GM21737 (cell line): ENCODE results near the gene SGMS2.

Source experiments
- ATAC-seq: cut with Tn5 transposase; IDR thresholded peaks from one replicate; pipeline ENCODE4 v1.9.1; 2021; ENCODE audit warnings: mild to moderate bottlenecking, moderate library complexity; ENCODE audit not compliant: unreplicated experiment

SGMS2 gene

DNA sequence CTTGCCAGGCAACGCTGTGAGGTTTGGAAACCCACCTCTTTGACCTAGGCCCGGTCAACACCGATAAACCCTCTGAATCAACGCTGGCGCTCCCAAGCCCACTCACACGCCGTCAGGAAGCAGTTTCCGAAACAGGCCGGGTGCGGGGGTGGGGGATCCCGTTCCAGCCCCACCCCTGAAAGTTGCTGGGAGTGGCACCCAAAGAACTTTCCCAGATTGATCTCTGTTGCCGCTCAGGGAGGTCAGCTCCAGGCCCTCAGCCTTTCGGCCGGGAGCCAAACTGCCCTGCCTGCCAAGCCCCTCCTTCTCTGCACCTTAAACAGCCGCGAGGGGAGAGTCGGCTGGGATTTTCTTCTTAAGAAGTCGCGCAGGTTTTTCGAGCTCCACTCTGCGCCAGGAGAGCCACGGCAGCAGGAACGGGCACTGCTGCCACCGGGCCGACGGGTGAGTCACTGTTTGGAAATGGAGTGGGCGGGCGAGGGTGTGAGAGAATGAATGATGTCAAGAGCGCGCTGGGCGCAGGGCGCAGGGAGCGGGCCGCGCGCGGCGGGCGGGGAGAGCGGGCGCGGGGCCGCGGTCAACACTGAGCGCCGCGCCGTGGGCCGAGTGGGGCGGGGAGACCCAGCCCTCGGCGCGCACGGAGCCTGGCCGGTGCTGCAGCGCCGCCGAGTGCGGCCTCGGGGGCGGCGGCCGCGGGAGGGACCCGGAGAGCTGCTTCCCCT lies at the start of gene SGMS2:
Gene SGMS2, plus strand, starts transcription at position 583 of the 722 bp plus-strand sequence. CDS start 70,622 bp downstream, outside the sequence.
- no peak for ATAC-seq

DNA sequence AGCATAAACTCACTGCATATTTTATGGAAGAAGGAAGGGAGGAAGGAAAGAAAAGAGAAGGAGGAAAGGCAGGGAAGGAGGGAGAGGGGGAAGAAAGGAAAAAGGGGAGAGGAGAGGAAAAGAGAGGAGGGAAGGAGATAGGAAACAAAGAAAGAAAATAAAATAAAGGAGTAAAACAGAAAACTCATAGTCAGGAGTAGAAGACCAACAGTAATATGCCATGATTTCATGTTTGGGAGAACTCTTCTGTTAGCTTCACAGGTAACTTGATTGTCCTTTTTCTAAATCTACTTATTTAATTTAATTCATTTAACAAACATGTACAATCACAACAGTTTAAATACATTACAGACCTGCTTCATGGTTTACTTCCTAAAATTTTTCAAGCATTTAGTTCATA lies 46.8 kb upstream of the SGMS2 start:
- no peak for ATAC-seq

DNA sequence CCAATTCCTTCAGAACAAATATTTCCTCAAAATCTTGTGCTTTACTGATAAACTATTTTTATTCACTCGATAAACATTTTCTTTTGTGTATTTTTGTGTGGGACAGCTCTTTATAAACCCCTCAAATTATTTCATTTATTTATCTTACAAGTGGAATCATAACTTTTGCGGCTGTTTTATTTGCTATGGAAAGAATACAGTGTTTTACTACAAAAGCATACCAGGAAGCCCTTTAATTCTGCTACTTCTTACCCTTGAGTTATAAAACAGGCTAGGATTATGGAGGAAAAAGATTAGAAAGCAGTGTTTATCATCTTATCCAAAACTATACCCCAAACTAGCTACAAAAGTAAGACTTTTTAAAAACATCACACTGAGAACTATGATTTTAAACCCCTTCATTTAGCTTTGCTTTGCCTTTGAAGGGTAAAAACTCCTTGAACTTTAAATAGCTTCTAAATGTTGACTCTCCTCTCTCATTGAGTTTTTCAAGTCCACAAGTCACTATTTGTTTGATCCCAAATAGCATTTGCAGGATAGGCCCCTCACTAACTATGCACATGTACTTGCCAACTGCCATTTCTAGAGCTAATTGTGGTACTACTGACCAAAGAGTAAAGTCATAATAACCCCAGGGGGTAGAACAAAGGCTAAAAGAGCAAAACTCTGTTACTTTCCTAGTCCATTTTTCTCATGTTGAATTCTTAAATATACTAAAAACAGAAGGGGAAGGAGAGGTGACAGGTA lies 45.8 kb upstream of the SGMS2 start:
- no peak for ATAC-seq

DNA sequence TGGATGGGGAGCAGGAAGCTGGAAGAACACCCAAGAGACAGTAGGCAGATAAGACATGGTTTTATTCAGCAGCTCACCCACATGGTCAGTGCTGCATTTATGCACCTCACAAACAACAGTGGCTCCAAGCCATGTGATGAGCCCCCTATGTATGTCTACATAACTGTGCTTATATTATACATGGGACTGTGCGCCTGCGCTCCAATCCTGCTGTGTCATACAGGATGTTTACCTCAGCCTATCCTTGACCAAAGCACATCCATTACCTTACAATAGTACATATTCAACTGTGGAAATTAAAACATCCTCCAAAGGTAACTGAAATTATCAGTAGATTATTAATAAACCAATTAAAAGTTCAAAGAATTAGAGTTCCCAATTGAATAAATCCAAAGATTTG lies 44.1 kb upstream of the SGMS2 start:
- no peak for ATAC-seq

GRCh38 chr4:107791902-107792301 lies 32.8 kb upstream of the SGMS2 start:
- ATAC-seq: no peak

DNA sequence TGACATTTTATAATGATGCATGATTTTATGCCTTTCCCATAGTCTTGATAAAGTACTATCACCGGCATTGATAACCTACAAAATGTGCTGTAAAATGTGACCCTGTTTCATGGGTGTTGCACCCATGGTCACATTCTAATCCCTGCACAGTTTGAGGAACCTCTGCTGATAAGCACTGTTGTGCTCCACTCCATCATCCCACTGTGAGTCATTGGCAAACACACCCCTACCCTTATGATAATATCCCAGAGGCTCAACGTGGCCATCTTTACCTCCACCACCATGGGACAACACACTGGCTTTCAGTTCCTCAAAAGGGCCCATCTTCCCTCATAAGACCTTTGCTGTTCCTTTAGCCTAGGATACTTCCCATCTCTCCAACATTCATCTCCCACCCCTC lies 32.0 kb upstream of the SGMS2 start:
- ATAC-seq: no peak

DNA sequence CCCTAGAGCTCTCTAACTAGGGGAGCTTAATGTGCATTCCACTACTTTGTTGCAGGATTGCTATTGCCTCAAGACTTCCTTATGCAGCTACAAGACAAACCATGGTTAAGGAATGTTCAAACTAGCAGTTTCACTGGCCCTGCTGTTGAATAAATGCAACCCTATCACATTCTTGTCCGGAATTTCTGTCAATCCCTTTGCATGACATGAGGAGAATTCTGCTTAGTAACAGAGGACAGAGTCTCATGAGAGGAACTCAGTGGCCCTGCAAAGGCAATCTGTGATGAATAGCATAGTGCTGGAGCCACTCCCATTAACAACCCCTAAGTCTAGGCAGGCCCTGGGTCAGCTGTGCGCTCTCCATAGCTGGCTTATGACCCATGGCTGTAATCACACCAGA lies 30.7 kb upstream of the SGMS2 start:
- no peak for ATAC-seq

DNA sequence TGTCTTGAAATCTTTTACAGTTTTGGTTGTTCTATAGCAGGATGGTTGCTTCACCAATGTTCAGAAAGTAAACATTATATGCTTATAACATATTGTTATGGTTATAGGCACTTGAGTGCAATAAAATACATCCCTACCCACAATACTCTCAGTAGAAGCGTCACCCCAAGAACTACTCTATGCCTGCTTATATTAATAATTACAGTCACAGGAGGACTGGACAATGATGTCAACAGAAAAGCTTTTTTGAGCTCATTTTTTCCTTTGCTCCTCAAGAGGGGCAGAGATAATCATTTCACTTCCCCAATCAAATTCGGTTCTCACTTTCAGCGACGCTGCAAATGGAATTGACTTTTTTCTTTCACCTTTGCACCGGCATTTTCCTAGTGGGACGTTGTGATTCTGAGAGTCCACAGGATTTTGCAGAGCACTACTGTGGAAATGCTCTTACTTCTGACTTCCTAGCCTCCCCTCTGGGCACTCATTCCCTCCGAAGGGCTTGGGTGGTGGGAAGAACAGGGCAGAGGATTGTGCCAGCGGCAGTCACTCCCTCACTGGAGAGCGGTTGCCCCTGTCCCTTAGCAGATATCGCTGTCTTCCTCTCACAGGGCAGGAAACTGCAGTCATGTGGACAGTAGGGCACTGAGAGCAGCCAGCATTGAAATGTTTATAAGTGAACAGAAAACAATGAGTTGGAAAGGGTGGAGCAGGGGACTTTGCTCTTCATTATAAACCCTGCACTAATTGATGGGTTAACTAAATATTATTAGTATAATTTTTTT lies 24.9 kb upstream of the SGMS2 start:
- ATAC-seq: no peak

DNA sequence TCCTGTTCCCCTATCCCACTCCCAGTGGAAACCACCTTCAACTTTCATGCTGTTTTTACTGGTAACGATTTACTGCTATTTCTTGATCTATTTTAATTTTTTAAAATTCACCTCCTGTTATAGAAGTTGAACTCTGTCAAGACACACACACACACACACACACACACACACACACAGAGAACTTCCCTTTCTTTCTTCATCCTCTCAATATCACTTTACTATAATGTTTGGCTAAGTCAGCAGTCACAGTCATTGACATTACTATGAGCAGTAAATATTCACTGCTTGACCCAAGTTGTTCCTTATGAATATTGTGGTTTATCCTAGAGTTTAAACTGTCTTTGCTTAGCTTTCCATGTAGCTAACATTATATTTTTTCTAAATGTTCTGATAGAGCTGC lies 24.0 kb upstream of the SGMS2 start:
- ATAC-seq: no peak

DNA sequence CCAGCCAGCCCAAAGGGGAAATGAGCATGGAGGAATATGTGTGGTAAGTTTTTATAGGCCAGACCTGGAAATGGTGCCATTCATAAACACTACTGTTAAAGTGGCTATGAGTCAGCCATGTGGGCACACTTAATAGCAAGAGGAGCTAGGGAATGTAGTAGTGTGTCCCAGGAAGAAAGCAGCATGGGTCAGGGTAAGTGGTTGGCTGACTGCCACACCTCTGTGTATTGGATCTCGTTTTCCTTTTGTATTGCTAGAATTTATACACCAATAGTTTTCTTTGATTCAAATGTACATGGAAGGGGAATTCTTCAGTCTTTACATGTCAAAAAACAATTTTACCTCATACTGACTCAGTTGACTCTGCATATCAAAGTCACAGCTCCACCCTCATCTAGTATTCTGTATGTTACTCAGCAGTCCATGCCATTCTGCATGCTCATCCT lies 22.9 kb upstream of the SGMS2 start:
- no peak for ATAC-seq

- ATAC-seq: no peak
These were observed 19.8 kb upstream of the SGMS2 start for GRCh38 chr4:107804956-107805355.

DNA sequence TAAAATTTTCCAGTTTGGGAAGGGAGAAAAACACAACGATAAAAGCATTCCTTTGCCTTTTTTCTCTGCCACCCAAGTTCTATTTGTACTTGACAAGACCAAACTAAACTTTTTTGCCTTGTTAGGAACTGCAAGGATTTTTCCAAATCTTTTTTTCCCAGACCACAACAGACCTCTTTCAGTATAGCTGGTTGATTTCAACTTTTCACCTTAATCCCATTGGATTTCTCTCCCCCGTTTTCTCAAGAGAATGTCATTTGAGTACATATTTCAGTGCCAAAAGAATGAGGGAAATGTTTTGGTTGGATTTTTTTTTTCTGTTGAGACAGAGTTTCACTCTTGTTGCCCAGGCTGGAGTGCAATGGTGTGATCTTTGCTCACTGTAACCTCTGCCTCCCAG lies 18.5 kb upstream of the SGMS2 start:
- ATAC-seq: no peak

GRCh38 chr4:107808572-107808971 lies 16.2 kb upstream of the SGMS2 start:
- ATAC-seq: no peak

DNA sequence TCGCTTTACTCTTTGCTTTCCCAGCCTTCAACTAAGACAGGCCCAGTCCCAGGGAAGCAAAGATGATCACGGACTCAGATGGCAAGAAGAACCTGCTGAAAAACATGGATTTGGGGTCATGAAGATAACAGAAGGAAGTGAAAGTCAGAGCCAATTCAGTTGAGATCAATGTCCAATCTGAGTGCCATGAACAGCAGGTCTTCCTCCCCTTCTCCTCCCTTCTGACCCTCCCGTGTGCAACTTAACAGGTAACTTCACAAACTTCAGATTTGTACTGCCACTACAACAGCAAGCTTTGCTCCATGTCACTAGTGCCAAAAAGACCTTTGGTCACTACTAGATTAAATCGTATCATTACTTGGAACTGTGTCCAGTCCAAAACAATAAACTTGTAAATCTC lies 15.5 kb upstream of the SGMS2 start:
- no peak for ATAC-seq

- ATAC-seq: no peak
These were observed 10.0 kb upstream of the SGMS2 start for GRCh38 chr4:107814758-107815157.

- no peak for ATAC-seq
These were observed 9.6 kb upstream of the SGMS2 start for GRCh38 chr4:107815158-107815557.

DNA sequence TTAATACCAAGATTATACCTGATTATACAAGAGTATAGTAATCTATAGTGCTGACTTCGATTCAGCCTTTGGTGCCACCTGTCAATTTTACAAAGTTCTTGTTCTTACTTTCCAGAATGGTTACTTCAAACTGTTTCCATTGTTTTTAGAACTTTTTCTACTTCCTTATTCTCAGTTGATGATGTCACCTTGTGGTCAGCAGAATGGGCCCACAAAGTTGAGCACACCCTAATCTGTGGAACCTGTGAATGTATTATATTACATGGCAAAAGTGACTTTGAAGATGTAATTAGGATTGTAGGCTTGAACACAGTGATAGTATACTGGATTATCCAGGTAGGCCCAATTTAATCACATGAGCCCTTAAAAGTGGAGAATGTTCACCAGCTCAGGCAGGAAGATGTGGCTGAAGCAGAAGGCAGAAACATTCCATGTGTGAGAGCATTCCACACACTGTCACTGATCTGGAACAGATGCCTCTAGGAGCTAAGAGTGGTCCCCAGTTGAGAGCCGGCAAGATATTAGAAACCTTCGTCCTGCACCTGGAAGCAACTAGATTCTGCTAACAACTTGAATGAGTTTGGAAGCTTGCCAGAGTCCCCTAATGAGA lies 6.3 kb upstream of the SGMS2 start:
- no peak for ATAC-seq

DNA sequence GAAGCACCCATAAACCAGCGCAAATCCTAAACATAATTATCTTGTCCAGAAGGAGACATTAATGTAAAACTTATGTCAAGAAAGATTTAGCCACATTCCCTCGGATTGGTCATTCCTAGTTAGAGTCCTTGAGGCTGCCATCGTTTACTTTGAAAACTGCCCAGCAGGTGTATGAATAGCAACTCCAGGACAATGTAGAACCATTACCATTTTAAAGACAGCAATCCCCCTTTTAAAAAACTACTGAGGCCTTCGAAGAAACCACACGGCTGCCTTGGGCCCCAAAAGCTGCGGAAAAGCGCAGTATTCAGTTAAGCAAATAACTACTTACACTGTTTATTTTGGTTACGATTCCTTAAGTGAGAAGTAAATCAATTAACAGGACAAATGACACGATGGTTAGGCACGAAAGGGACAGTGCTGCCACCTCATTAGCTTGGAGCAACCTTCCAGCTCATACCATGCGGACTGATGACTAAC lies 822 bp upstream of the SGMS2 start:
- ATAC-seq: no peak

DNA sequence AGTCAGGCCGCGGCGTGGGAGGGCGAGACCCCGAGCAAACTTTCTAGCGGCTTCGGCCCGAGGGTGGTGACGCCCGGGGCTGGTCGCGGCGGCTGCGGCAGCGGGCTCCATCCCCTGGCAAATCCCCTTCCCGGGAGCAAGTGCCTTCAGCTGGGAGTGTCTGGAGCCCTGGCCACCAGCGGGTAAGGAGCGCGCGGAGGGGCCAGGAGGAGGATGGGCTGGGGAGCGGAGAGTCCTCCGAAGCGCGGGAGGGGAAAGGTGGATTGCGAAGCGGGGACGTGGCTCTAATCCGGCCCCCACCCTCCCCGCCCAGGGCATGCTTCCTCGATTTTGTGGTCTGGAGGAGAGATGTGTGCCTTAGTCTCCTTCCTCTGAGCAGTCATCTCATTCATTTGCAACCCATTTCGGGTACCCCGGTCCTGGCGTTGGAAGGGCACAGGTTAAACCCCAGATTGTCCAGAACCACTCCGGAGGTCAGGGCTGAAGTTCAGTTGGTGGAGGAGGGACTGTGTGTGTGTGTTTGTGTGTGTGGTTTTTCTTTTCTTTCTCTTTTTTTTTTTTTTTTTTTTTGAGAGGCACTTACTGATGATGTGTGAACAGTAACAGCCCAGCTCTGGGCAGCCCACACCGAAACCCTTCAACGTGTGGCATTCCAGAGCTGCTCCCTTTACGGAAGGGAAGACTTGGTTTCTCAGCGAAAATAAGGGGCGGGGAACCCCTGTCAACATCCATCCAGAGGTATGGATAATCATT lies 516 bp downstream of the SGMS2 start:
- ATAC-seq: no peak

- no peak for ATAC-seq
These were observed 1.8 kb downstream of the SGMS2 start for GRCh38 chr4:107826421-107826980.
